Neuron (in vitro differentiated cells): ENCODE data around the gene SPDEF.

ENCODE experiments used
- H2AFZ ChIP-seq: one replicate; pipeline ENCODE4 v1.6.1; 2013; ENCODE audit warnings: low read depth, mild to moderate bottlenecking, inconsistent platforms, low read length, moderate library complexity
- H3K27me3 ChIP-seq: one replicate; pipeline ENCODE4 v1.6.1; 2013; ENCODE audit warnings: low read length; ENCODE audit not compliant: insufficient read depth
- H3K36me3 ChIP-seq: one replicate; pipeline ENCODE4 v1.6.1; 2013; ENCODE audit warnings: low read length; ENCODE audit not compliant: insufficient read depth
- H3K4me1 ChIP-seq: one replicate; pipeline ENCODE4 v1.6.1; 2013; ENCODE audit warnings: low read length; ENCODE audit not compliant: insufficient read depth
- H3K4me3 ChIP-seq: 2 replicates; pipeline ENCODE4 v1.5.1; 2013; ENCODE audit warnings: mild to moderate bottlenecking, low read length, moderate library complexity
- H3K9me3 ChIP-seq: one replicate; pipeline ENCODE4 v1.6.1; 2013; ENCODE audit warnings: low read length

Gene SPDEF

GRCh38 chr6:34531580-34532201 is 24.4 kb downstream of the SPDEF start:
- Histone ChIP-seq H3K4me3 (no peak overlapping the region), H2AFZ (no peak overlapping the region), H3K9me3 (no peaks in the 10 kb centered on the region), H3K36me3 (no peaks in the 10 kb centered on the region), H3K27me3 (peaks cover 17% of the 10 kb centered on the region), H3K4me1 (peaks cover 2% of the 10 kb centered on the region)

GRCh38 chr6:34530753-34531365 is 25.3 kb downstream of the SPDEF start:
- Histone ChIP-seq H3K27me3 (peaks cover 15% of the 10 kb centered on the region), H3K36me3 (no peaks in the 10 kb centered on the region), H3K4me1 (peaks cover 6% of the 10 kb centered on the region), H2AFZ (no peak overlapping the region), H3K9me3 (no peaks in the 10 kb centered on the region), H3K4me3 (no peak overlapping the region)

- Histone ChIP-seq H2AFZ (no peak overlapping the region), H3K9me3 (no peaks in the 10 kb centered on the region), H3K36me3 (no peaks in the 10 kb centered on the region), H3K4me3 (no peak overlapping the region), H3K4me1 (peaks cover 6% of the 10 kb centered on the region), H3K27me3 (peaks cover 9% of the 10 kb centered on the region)
Measured at GRCh38 chr6:34529665-34530327, 26.3 kb downstream of the SPDEF start.

- Histone ChIP-seq H3K9me3 (no peaks in the 10 kb centered on the region), H3K4me3 (no peak overlapping the region), H3K4me1 (peaks cover 6% of the 10 kb centered on the region), H3K27me3 (peaks cover 6% of the 10 kb centered on the region), H2AFZ (no peak overlapping the region), H3K36me3 (no peaks in the 10 kb centered on the region)
Measured at GRCh38 chr6:34528996-34529664, 27.0 kb downstream of the SPDEF start.

GRCh38 chr6:34527751-34528670 is 28.1 kb downstream of the SPDEF start:
- H3K9me3 ChIP-seq, result no peaks in the 10 kb centered on the region
- peaks cover 6% of the 10 kb centered on the region for H3K4me1 ChIP-seq
- H2AFZ ChIP-seq, result no peak overlapping the region
- peaks cover 7% of the 10 kb centered on the region for H3K27me3 ChIP-seq
- no peaks in the 10 kb centered on the region for H3K36me3 ChIP-seq
- no peak overlapping the region for H3K4me3 ChIP-seq

- Histone ChIP-seq H3K4me3 (peak overlapping the region; percentile 38), H3K9me3 (no peaks in the 10 kb centered on the region), H3K27me3 (peaks cover 7% of the 10 kb centered on the region), H2AFZ (peak overlapping the region; percentile 13), H3K36me3 (no peaks in the 10 kb centered on the region), H3K4me1 (peaks cover 6% of the 10 kb centered on the region)
Measured at GRCh38 chr6:34526992-34527728, 29.0 kb downstream of the SPDEF start.

- Histone ChIP-seq H3K4me1 (peaks cover 6% of the 10 kb centered on the region), H3K9me3 (no peaks in the 10 kb centered on the region), H3K4me3 (peak overlapping the region; percentile 38)
Measured at GRCh38 chr6:34526241-34526972, 29.7 kb downstream of the SPDEF start.

GRCh38 chr6:34525431-34526175 is 30.5 kb downstream of the SPDEF start:
- Histone ChIP-seq H3K4me3 (no peak overlapping the region), H3K27me3 (peaks cover 7% of the 10 kb centered on the region), H3K4me1 (peaks cover 6% of the 10 kb centered on the region), H3K9me3 (no peaks in the 10 kb centered on the region), H2AFZ (no peak overlapping the region), H3K36me3 (no peaks in the 10 kb centered on the region)

More at GRCh38 chr6:34526241-34526972, 29.7 kb downstream of the SPDEF start:
- Histone ChIP-seq H3K27me3 (peaks cover 7% of the 10 kb centered on the region), H3K36me3 (no peaks in the 10 kb centered on the region), H2AFZ (peak overlapping the region; percentile 13)

GRCh38 chr6:34524971-34525370 is 31.2 kb downstream of the SPDEF start:
- Histone ChIP-seq H3K27me3 (peaks cover 5% of the 10 kb centered on the region), H3K4me3 (no peak overlapping the region), H3K9me3 (no peaks in the 10 kb centered on the region), H3K4me1 (peaks cover 6% of the 10 kb centered on the region), H3K36me3 (no peaks in the 10 kb centered on the region), H2AFZ (no peak overlapping the region)

- H3K27me3 ChIP-seq, result peaks cover 5% of the 10 kb centered on the region
- H3K36me3 ChIP-seq, result no peaks in the 10 kb centered on the region
- no peak overlapping the region for H3K4me3 ChIP-seq
- H3K9me3 ChIP-seq, result no peaks in the 10 kb centered on the region
- H3K4me1 ChIP-seq, result peaks cover 6% of the 10 kb centered on the region
- H2AFZ ChIP-seq, result no peak overlapping the region
Measured at GRCh38 chr6:34524499-34524898, 31.6 kb downstream of the SPDEF start.
